Caki2 (cell line): ENCODE data around the gene NDEL1. TPM values are rescaled to one million over a fixed set of nuclear protein-coding genes. Genes with fewer than 3 reads are reported as not detected.

Experiments used
- DNase-seq: peaks from one replicate; pipeline ENCODE4 v3.0.0-alpha.2; 2015; ENCODE audit warnings: low read depth
- in situ Hi-C: cut with HindIII; loops from 2 replicates; pipeline ENCODE4 v1.10.0; 2016; ENCODE audit warnings: low sequenced_read_pairs, low pct_unique_long_range_greater_than_20kb, mixed read lengths
- total RNA-seq: library from RNA; depleted of rRNA; stranded (reverse); fragments of >200 nt; shearing (Covaris generic); gene quantifications from 2 replicates; pipeline ENCODE4 v1.2.3, GENCODE V29; 2014; ENCODE audit warnings: low replicate concordance

The NDEL1 gene
- total RNA-seq, 1 experiment from 2014 or later = 29.1 TPM

- DNase-seq = no peak
- in situ Hi-C loops = no loop called here
Observed at GRCh38 chr17:8443756-8444155, 8.1 kb downstream of the NDEL1 start.

GRCh38 chr17:8444494-8444893 is 8.8 kb downstream of the NDEL1 start:
- in situ Hi-C loops = no loop called here
- no peak for DNase-seq

- in situ Hi-C loops = no loop called here
- DNase-seq = no peak
Observed at GRCh38 chr17:8445536-8445935, 9.9 kb downstream of the NDEL1 start.

- in situ Hi-C loops = no loop called here
Observed at GRCh38 chr17:8447799-8448198, 12.1 kb downstream of the NDEL1 start.

DNA sequence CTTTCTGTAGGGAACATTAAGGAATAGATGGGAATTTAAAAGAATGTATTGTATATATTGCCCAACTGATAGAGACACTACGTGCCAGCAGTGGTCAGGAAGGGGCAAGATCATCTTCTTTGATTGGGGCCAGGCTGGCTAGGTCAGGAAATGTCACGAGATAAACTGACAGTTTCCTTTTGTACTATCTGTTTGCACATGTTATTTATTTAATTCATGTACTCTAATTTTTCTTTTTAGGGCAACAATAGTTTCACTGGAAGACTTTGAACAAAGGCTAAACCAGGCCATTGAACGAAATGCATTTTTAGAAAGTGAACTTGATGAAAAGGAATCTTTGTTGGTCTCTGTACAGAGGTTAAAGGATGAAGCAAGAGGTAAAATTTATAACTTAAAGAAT is 12.6 kb downstream of the NDEL1 start:
- in situ Hi-C loops = no loop called here
- DNase-seq = no peak

More at GRCh38 chr17:8447799-8448198, 12.1 kb downstream of the NDEL1 start:
- no peak for DNase-seq

DNA sequence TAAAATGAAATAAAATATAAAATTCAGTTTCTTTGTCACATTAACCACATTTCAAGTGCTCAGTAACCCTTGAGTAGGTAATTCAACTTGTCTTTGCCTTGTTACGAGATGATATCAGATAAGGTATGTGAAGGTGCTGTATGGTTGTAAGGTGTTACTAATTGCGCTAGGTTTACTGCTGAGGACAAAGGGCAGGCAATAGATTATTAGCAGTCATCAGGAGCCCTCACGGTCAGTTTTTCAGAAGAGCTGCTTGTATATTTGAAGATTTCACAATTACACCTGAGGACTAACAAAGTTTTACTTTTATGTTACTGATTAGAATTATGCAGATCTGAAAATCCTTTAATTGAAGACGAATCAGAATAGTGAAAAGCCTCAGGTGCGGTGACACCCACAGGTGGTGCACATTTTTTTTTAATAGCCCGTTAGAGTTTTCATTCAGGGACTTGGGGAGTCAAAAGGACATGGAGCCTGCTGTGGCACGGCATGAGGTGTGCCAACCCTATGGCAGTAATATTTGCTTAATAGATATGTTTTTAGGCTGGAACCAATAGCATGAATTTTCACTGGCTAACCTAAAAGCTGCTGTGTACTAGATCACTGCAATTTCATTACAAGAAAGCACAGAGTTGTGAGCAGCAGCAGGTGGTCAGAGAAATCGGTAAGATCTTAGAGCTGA is 16.4 kb downstream of the NDEL1 start:
- in situ Hi-C loops = no loop called here
- no peak for DNase-seq

GRCh38 chr17:8453326-8453725 is 17.6 kb downstream of the NDEL1 start:
- in situ Hi-C loops = no loop called here
- DNase-seq = no peak

- no peak for DNase-seq
- in situ Hi-C loops = no loop called here
Observed at GRCh38 chr17:8455665-8456209, 20.1 kb downstream of the NDEL1 start.

- DNase-seq = no peak
- in situ Hi-C loops = no loop called here
Observed at GRCh38 chr17:8458128-8458527, 22.4 kb downstream of the NDEL1 start.

- DNase-seq = no peak
- in situ Hi-C loops = no loop called here
Observed at GRCh38 chr17:8459107-8459506, 23.4 kb downstream of the NDEL1 start.

GRCh38 chr17:8459831-8460230 is 24.1 kb downstream of the NDEL1 start:
- in situ Hi-C loops = no loop called here
- no peak for DNase-seq

GRCh38 chr17:8462564-8462963 is 26.9 kb downstream of the NDEL1 start:
- DNase-seq = no peak
- in situ Hi-C loops = no loop called here

- no peak for DNase-seq
- in situ Hi-C loops = no loop called here
Observed at GRCh38 chr17:8463099-8463498, 27.4 kb downstream of the NDEL1 start.

DNA sequence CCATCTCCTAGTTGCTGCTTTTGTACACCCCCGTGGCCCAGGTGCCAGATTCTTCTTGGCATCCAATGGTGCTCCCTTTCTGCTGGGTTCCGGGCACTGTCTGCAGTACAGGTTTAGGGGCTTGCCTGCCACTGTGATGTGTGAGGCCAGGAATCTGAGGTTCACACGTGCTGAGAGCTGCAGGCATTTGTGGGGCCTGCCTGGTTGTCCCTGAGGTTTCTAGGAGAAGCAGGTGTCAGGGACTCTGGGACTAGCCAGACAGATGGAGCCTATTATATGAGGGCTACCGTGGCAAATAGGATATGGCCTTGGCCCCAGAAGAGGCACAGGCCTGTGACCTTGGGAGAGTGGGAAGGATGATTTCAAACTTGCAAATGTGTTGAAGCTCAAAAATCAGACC is 29.3 kb downstream of the NDEL1 start:
- DNase-seq = no peak
- in situ Hi-C loops = no loop called here

GRCh38 chr17:8465356-8465755 is 29.7 kb downstream of the NDEL1 start:
- no peak for DNase-seq

DNA sequence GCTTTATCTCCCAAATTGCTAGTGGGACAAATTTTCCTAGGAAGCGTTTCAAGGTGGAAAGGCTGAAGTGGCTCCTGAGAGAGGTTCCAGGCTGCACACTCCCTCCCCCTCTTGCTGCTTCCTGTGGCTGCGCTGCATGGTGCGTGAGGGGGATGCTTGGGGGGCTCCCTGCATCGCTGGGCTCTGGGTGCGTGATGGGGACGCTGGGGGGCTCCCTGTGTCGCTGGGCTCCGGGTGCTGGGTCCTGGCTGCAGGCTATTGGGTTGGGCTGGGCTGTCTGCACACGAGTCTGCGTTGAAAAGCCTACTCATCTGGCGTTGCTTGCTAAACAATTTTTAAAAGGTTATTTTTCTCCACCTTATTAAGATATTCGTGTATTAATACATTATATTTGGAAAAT is 30.1 kb downstream of the NDEL1 start:
- no peak for DNase-seq
- in situ Hi-C loops = no loop called here

More at GRCh38 chr17:8465356-8465755, 29.7 kb downstream of the NDEL1 start:
- in situ Hi-C loops = no loop called here

DNA sequence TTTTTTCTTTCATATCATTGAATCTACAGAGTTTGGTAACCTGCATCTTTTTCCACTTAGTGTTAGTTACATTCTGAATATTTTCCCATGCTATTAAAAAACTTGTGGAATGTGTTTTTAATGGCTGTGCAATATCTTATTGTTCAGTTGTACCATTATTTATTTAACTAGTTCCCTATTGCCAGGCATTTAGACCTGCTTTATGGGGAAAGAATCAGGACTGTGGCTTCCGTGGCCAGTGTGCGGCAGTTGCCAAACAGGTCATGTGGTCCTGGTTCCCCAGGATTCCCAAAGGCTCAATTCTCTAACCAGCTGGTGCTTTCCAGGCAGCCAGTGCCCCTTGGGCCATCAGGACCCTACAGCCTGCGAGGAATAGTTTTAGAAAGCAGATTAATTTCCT is 30.8 kb downstream of the NDEL1 start:
- in situ Hi-C loops = no loop called here
- no peak for DNase-seq

GRCh38 chr17:8466873-8467272 is 31.2 kb downstream of the NDEL1 start:
- in situ Hi-C loops = no loop called here
- no peak for DNase-seq

- in situ Hi-C loops = no loop called here
Observed at GRCh38 chr17:8467527-8467926, 31.8 kb downstream of the NDEL1 start.

DNA sequence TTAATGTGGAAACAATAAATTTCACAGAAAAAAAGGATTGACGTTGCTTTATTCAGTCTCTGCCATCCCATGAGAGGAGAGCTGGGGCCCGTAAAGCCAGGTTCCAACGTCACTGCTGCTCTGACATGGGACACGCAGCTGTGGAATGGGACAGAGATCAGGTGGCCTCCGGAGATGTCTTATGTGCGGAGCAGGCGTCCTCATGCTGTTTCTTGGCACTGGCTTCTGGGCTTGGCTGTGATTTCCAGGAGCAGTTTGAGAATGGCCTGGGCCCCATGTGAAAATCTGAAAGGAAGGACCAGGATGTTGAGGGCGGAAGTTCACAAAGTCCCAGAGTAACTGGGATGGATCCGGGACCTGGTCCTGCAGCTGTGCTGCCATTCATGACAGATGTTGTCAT is 32.4 kb downstream of the NDEL1 start:
- in situ Hi-C loops = no loop called here

More at GRCh38 chr17:8467527-8467926, 31.8 kb downstream of the NDEL1 start:
- DNase-seq = no peak

More for the DNA sequence above, 32.4 kb downstream of the NDEL1 start:
- DNase-seq = no peak
